NT2/D1 (cell line): ENCODE results near the gene CCN6.
"Not testable (repeated sequence)": the region's sequence is repeated elsewhere in the genome, so short reads cannot be mapped to it uniquely, and the experiment has no call there.

Source experiments
- DNase-seq: peaks from one replicate; pipeline ENCODE4 v3.0.0-alpha.2; 2011; ENCODE audit warnings: low read depth, low spot score
- H3K27me3 ChIP-seq: 2 replicates; pipeline ENCODE4 v1.6.0; 2011; ENCODE audit warnings: mild to moderate bottlenecking; ENCODE audit not compliant: insufficient read length, insufficient read depth
- H3K36me3 ChIP-seq: 2 replicates; pipeline ENCODE4 v1.6.1; 2011; ENCODE audit warnings: mild to moderate bottlenecking, low read length, mixed read lengths; ENCODE audit not compliant: insufficient read depth, insufficient read length
- H3K4me1 ChIP-seq: 2 replicates; pipeline ENCODE4 v1.5.1; 2011; ENCODE audit not compliant: insufficient read depth, insufficient read length
- H3K4me3 ChIP-seq: 2 replicates; pipeline ENCODE4 v1.5.1; 2011; ENCODE audit warnings: low read depth; ENCODE audit not compliant: insufficient read length
- H3K9ac ChIP-seq: 2 replicates; pipeline ENCODE4 v1.6.0; 2011; ENCODE audit warnings: low read depth; ENCODE audit not compliant: insufficient read length
- H3K9me3 ChIP-seq: 2 replicates; pipeline ENCODE4 v1.5.1; 2011; ENCODE audit warnings: mild to moderate bottlenecking, low read length; ENCODE audit not compliant: insufficient read depth
- SUZ12 ChIP-seq: IDR thresholded peaks from 2 replicates; pipeline ENCODE4 v1.6.1; 2011; ENCODE audit not compliant: insufficient read length, insufficient read depth; ENCODE audit errors: extremely low read depth
- YY1 ChIP-seq: IDR thresholded peaks from 2 replicates; pipeline ENCODE4 v1.6.1; 2011; ENCODE audit not compliant: insufficient read length, insufficient read depth
- ZNF274 ChIP-seq: IDR thresholded peaks from 2 replicates; pipeline ENCODE4 v1.6.1; 2011; ENCODE audit warnings: mild to moderate bottlenecking, low read depth, low read length

Gene CCN6

GRCh38 chr6:112043032-112044007 is 10.6 kb upstream of the CCN6 start:
- no peak for TF ChIP-seq SUZ12
- no peak for TF ChIP-seq YY1
- TF ChIP-seq ZNF274: no peak
- H3K27me3 ChIP-seq: no peaks in the 10 kb centered on the region
- H3K36me3 ChIP-seq: no peaks in the 10 kb centered on the region
- H3K4me1 ChIP-seq: no peaks in the 10 kb centered on the region
- DNase-seq: peak; percentile 77
- H3K9ac ChIP-seq: peak overlapping the region; percentile 61
- H3K4me3 ChIP-seq: peak overlapping the region; percentile 55
- H3K9me3 ChIP-seq: no peaks in the 10 kb centered on the region

- no peak for TF ChIP-seq SUZ12
- TF ChIP-seq ZNF274: no peak
- no peak for TF ChIP-seq YY1
- DNase-seq: no peak
- H3K4me1 ChIP-seq: no peaks in the 10 kb centered on the region
- no peaks in the 10 kb centered on the region for H3K27me3 ChIP-seq
- no peak overlapping the region for H3K4me3 ChIP-seq
- H3K36me3 ChIP-seq: no peaks in the 10 kb centered on the region
- H3K9ac ChIP-seq: no peak overlapping the region
- H3K9me3 ChIP-seq: no peaks in the 10 kb centered on the region
Observed at GRCh38 chr6:112044196-112044595, 9.7 kb upstream of the CCN6 start.

GRCh38 chr6:112044856-112045255 is 9.0 kb upstream of the CCN6 start:
- H3K4me1 ChIP-seq: no peaks in the 10 kb centered on the region
- H3K4me3 ChIP-seq: no peak overlapping the region
- no peak overlapping the region for H3K9ac ChIP-seq
- H3K27me3 ChIP-seq: no peaks in the 10 kb centered on the region
- H3K9me3 ChIP-seq: no peaks in the 10 kb centered on the region
- DNase-seq: no peak
- TF ChIP-seq SUZ12: no peak
- no peak for TF ChIP-seq YY1
- no peaks in the 10 kb centered on the region for H3K36me3 ChIP-seq

GRCh38 chr6:112047523-112047922 is 6.4 kb upstream of the CCN6 start:
- not testable (repeated sequence) for H3K36me3 ChIP-seq, H3K9me3 ChIP-seq, H3K27me3 ChIP-seq, H3K4me1 ChIP-seq, H3K9ac ChIP-seq, DNase-seq, H3K4me3 ChIP-seq

- Histone ChIP-seq H3K9me3 (no peaks in the 10 kb centered on the region), H3K4me3 (no peak overlapping the region), H3K27me3 (no peaks in the 10 kb centered on the region), H3K4me1 (no peaks in the 10 kb centered on the region), H3K9ac (no peak overlapping the region), H3K36me3 (no peaks in the 10 kb centered on the region)
- no peak for DNase-seq
- TF ChIP-seq ZNF274: no peak
- TF ChIP-seq SUZ12: no peak
- no peak for TF ChIP-seq YY1
Observed at GRCh38 chr6:112049026-112049799, 4.7 kb upstream of the CCN6 start.

- DNase-seq: no peak
- Histone ChIP-seq H3K4me1 (no peaks in the 10 kb centered on the region), H3K4me3 (no peak overlapping the region), H3K27me3 (no peaks in the 10 kb centered on the region), H3K36me3 (no peaks in the 10 kb centered on the region), H3K9ac (no peak overlapping the region), H3K9me3 (no peaks in the 10 kb centered on the region)
- no peak for TF ChIP-seq YY1
- TF ChIP-seq SUZ12: no peak
- TF ChIP-seq ZNF274: no peak
Observed at GRCh38 chr6:112049996-112050395, 3.9 kb upstream of the CCN6 start.

GRCh38 chr6:112050429-112050828 is 3.5 kb upstream of the CCN6 start:
- H3K36me3 ChIP-seq: no peaks in the 10 kb centered on the region
- no peaks in the 10 kb centered on the region for H3K9me3 ChIP-seq
- no peak overlapping the region for H3K4me3 ChIP-seq
- no peak for TF ChIP-seq ZNF274
- TF ChIP-seq SUZ12: no peak
- TF ChIP-seq YY1: no peak
- H3K4me1 ChIP-seq: no peaks in the 10 kb centered on the region
- no peak for DNase-seq
- no peak overlapping the region for H3K9ac ChIP-seq
- no peaks in the 10 kb centered on the region for H3K27me3 ChIP-seq

GRCh38 chr6:112051251-112051740 is 2.6 kb upstream of the CCN6 start:
- H3K9me3 ChIP-seq, H3K36me3 ChIP-seq, H3K9ac ChIP-seq, H3K4me3 ChIP-seq, DNase-seq, H3K27me3 ChIP-seq, H3K4me1 ChIP-seq: not testable (repeated sequence)
